Heart left ventricle (tissue), 13 donors: ENCODE results near the gene GAS7.

Source experiments
- POLR2A ChIP-seq, 2 donors: fragments of 450-650 bp; IDR thresholded peaks; one replicate each; pipeline ENCODE4 v1.6.1; 2017; ENCODE audit warnings: antibody characterized with exemption in 2 of 2, mild to moderate bottlenecking in 2 of 2, moderate library complexity in 2 of 2
- TF ChIP-seq, protein P1 (sequence below), 12 donors: fragments of 200-600 bp; sonication (generic) in 4 of 12; IDR thresholded peaks; one replicate each; pipeline versions ENCODE4 v1.5.0 to v1.8.0; 2018 to 2022; ENCODE audit warnings: antibody characterized with exemption in 12 of 12, mild to moderate bottlenecking in 5 of 12
- donor health status: ischemic (EF 13 %, LVEDD 7.1; RV severe dilation, severe dysfunction).
- donor health status: DM: no; HTN: yes; CAD: no.
- donor health status: DM: no; HTN: no; CAD: no.
- donor health status: ischemic (EF 25% LVEDD 6.9; RV normal size, moderate dysfunction).
- donor health status: ischemic (EF 25% LVEDD 5.7; RV mildly dilated, moderate dysfunction).
- donor health status: ischemic (EF 35%, LVEDD 5.7; RV mildly dilated, moderate dysfunction).
- donor health status: nonischemic (EF 11% LVEDD 7.7; RV severe dilation, severe dysfunction).
- donor health status: DM: yes; HTN: yes; CAD: no.
- donor health status: PGD.
- donor health status: ischemic (EF 29% LVEDD 5.4; RV normal size, mild dysfunction).
- donor health status: nonischemic (EF 23%, LVEDD 6.1; RV moderate dilation, normal function).

DNA sequence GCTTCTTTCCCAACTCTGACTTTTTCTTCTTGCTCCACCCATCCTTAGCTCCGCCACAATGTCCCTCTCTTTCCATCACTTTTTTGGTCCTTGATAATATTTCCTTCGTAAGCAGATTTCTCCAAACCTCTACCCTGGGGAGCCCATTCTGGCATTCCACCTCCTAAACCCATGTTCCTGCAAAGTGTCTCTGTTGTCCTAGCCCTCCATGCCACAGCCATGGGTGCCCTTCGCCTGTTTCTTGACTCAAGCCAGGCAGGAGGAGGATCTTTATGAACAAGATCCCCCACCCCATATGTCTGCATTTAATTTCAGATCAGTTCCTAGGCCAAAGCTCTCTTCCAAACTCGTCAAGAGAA is 42.4 kb downstream of the GAS7 start:
- TF ChIP-seq, protein P1, sequence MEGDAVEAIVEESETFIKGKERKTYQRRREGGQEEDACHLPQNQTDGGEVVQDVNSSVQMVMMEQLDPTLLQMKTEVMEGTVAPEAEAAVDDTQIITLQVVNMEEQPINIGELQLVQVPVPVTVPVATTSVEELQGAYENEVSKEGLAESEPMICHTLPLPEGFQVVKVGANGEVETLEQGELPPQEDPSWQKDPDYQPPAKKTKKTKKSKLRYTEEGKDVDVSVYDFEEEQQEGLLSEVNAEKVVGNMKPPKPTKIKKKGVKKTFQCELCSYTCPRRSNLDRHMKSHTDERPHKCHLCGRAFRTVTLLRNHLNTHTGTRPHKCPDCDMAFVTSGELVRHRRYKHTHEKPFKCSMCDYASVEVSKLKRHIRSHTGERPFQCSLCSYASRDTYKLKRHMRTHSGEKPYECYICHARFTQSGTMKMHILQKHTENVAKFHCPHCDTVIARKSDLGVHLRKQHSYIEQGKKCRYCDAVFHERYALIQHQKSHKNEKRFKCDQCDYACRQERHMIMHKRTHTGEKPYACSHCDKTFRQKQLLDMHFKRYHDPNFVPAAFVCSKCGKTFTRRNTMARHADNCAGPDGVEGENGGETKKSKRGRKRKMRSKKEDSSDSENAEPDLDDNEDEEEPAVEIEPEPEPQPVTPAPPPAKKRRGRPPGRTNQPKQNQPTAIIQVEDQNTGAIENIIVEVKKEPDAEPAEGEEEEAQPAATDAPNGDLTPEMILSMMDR (IDR thresholded peaks at IDR 0.05), result no peak
- TF ChIP-seq POLR2A (IDR thresholded peaks at IDR 0.05), result no peak
